ENCODE results near the gene IGF2BP2. TPM values are rescaled to one million over a fixed set of nuclear protein-coding genes. Genes with fewer than 3 reads are reported as not detected.

The IGF2BP2 gene
- total RNA-seq, 1 donor from 2014 or later: 60.8 TPM

- peaks cover 47% of the 10 kb centered on the region for H3K4me1 Mint-ChIP-seq (ENCODE audit: low read depth)
- no peaks in the 10 kb centered on the region for H3K27me3 Mint-ChIP-seq (ENCODE audit: low read depth)
- peak overlapping the region; percentile 99 for H3K27ac Mint-ChIP-seq (ENCODE audit: unreplicated experiment)
- DNase-seq (ENCODE audit: low spot score): peak; percentile 93
- peak; percentile 17 for TF ChIP-seq CTCF (IDR thresholded peaks at IDR 0.05)
- H3K4me3 Mint-ChIP-seq (ENCODE audit: unreplicated experiment): peak overlapping the region; percentile 94
- H3K36me3 Mint-ChIP-seq (ENCODE audit: low read depth): no peaks in the 10 kb centered on the region
- H3K9me3 Mint-ChIP-seq (ENCODE audit: low read depth): no peaks in the 10 kb centered on the region
These were observed 514 bp downstream of the IGF2BP2 start for GRCh38 chr3:185824051-185825005.

- H3K9me3 Mint-ChIP-seq (ENCODE audit: low read depth): no peaks in the 10 kb centered on the region
- peak overlapping the region; percentile 99 for H3K27ac Mint-ChIP-seq (ENCODE audit: unreplicated experiment)
- no peaks in the 10 kb centered on the region for H3K27me3 Mint-ChIP-seq (ENCODE audit: low read depth)
- no peaks in the 10 kb centered on the region for H3K36me3 Mint-ChIP-seq (ENCODE audit: low read depth)
- peak; percentile 63 for TF ChIP-seq CTCF (IDR thresholded peaks at IDR 0.05)
- no peak for DNase-seq (ENCODE audit: low spot score)
- H3K4me3 Mint-ChIP-seq (ENCODE audit: unreplicated experiment): peak overlapping the region; percentile 94
- peaks cover 53% of the 10 kb centered on the region for H3K4me1 Mint-ChIP-seq (ENCODE audit: low read depth)
These were observed 1.5 kb downstream of the IGF2BP2 start for GRCh38 chr3:185823078-185824044.

GRCh38 chr3:185822221-185823000 is 2.4 kb downstream of the IGF2BP2 start:
- H3K27me3 Mint-ChIP-seq (ENCODE audit: low read depth): no peaks in the 10 kb centered on the region
- no peak for TF ChIP-seq CTCF (IDR thresholded peaks at IDR 0.05)
- no peaks in the 10 kb centered on the region for H3K9me3 Mint-ChIP-seq (ENCODE audit: low read depth)
- no peaks in the 10 kb centered on the region for H3K36me3 Mint-ChIP-seq (ENCODE audit: low read depth)
- DNase-seq (ENCODE audit: low spot score): no peak
- peak overlapping the region; percentile 94 for H3K4me3 Mint-ChIP-seq (ENCODE audit: unreplicated experiment)
- H3K27ac Mint-ChIP-seq (ENCODE audit: unreplicated experiment): peak overlapping the region; percentile 99
- peaks cover 59% of the 10 kb centered on the region for H3K4me1 Mint-ChIP-seq (ENCODE audit: low read depth)

- H3K27ac Mint-ChIP-seq (ENCODE audit: unreplicated experiment): peak overlapping the region; percentile 88
- no peak for DNase-seq (ENCODE audit: low spot score)
- no peaks in the 10 kb centered on the region for H3K36me3 Mint-ChIP-seq (ENCODE audit: low read depth)
These were observed 3.7 kb downstream of the IGF2BP2 start for GRCh38 chr3:185820973-185821758.

More at GRCh38 chr3:185820973-185821758, 3.7 kb downstream of the IGF2BP2 start:
- Mint-ChIP-seq H3K27me3 (ENCODE audit: low read depth) (no peaks in the 10 kb centered on the region), H3K4me3 (ENCODE audit: unreplicated experiment) (peak overlapping the region; percentile 58), H3K9me3 (ENCODE audit: low read depth) (no peaks in the 10 kb centered on the region), H3K4me1 (ENCODE audit: low read depth) (peaks cover 59% of the 10 kb centered on the region)
- no peak for TF ChIP-seq CTCF (IDR thresholded peaks at IDR 0.05)

Measured in chondrocyte (in vitro differentiated cells).